HG02938 (cell line): ENCODE data around the gene OXER1.
"Not testable (repeated sequence)": the region's sequence is repeated elsewhere in the genome, so short reads cannot be mapped to it uniquely, and the experiment has no call there.

ENCODE experiments used
- ATAC-seq: cut with Tn5 transposase; IDR thresholded peaks from one replicate; pipeline ENCODE4 v1.9.1; 2021; ENCODE audit warnings: mild to moderate bottlenecking, moderate library complexity; ENCODE audit not compliant: unreplicated experiment

OXER1 gene

GRCh38 chr2:42754021-42754775 lies 9.7 kb downstream of the OXER1 start:
- ATAC-seq: peak; percentile 60

- no peak for ATAC-seq
Measured at GRCh38 chr2:42752816-42753813, 10.8 kb downstream of the OXER1 start.

GRCh38 chr2:42752314-42752713 lies 11.6 kb downstream of the OXER1 start:
- ATAC-seq: peak; percentile 69

- no peak for ATAC-seq
Measured at GRCh38 chr2:42748840-42749239, 15.1 kb downstream of the OXER1 start.

GRCh38 chr2:42747422-42747821 lies 16.5 kb downstream of the OXER1 start:
- no peak for ATAC-seq

- ATAC-seq: no peak
Measured at GRCh38 chr2:42744545-42745082, 19.3 kb downstream of the OXER1 start.

- no peak for ATAC-seq
Measured at GRCh38 chr2:42743659-42743990, 20.3 kb downstream of the OXER1 start.

- no peak for ATAC-seq
Measured at GRCh38 chr2:42742740-42743658, 20.9 kb downstream of the OXER1 start.

GRCh38 chr2:42741140-42741539 lies 22.8 kb downstream of the OXER1 start:
- ATAC-seq: no peak

GRCh38 chr2:42736598-42737322 lies 27.2 kb downstream of the OXER1 start:
- no peak for ATAC-seq

- ATAC-seq: no peak
Measured at GRCh38 chr2:42733852-42734251, 30.1 kb downstream of the OXER1 start.

GRCh38 chr2:42731316-42731715 lies 32.6 kb downstream of the OXER1 start:
- not testable (repeated sequence) for ATAC-seq

GRCh38 chr2:42726680-42727079 lies 37.3 kb downstream of the OXER1 start:
- no peak for ATAC-seq

GRCh38 chr2:42725657-42726056 lies 38.3 kb downstream of the OXER1 start:
- ATAC-seq: no peak

- ATAC-seq: no peak
Measured at GRCh38 chr2:42724886-42725285, 39.0 kb downstream of the OXER1 start.

GRCh38 chr2:42723465-42723864 lies 40.5 kb downstream of the OXER1 start:
- no peak for ATAC-seq

GRCh38 chr2:42722320-42723190 lies 41.4 kb downstream of the OXER1 start:
- peak; percentile 99 for ATAC-seq

GRCh38 chr2:42721898-42722297 lies 42.0 kb downstream of the OXER1 start:
- ATAC-seq: no peak

GRCh38 chr2:42714686-42715085 lies 49.2 kb downstream of the OXER1 start:
- no peak for ATAC-seq
